ENCODE results near the gene DCP1B. TPM values are rescaled to one million over a fixed set of nuclear protein-coding genes. Genes with fewer than 3 reads are reported as not detected.

The DCP1B gene
- total and polyA plus RNA-seq, 2 of the 4 experiments (the other 2 are of a cell fraction), result 13.3 to 19.7 TPM

GRCh38 chr12:2009623-2010022 lies 5.4 kb upstream of the DCP1B start:
- Histone ChIP-seq H3K9me3 (ENCODE audit: control insufficient read depth, insufficient read depth, low read length) (no peaks in the 10 kb centered on the region), H4K8ac (ENCODE audit: low read depth in 2 of 2, low read length in 2 of 2) (peak overlapping the region; percentile 6 to 14; a peak in 1 of 4 replicates), H3K4ac (ENCODE audit: low read depth, low read length) (peak overlapping the region; percentile 33; the same call in 1 of the 2 replicates), H3K9me1 (ENCODE audit: insufficient read depth, low read length) (peaks cover 6% of the 10 kb centered on the region), H3K27me3 (ENCODE audit: control insufficient read depth, insufficient read depth, low read length) (no peaks in the 10 kb centered on the region), H2AK9ac (replicated peaks; ENCODE audit: low read depth, low read length, poor library complexity) (no peak overlapping the region), H3K79me1 (ENCODE audit: low read depth in 1 of 2, low read length in 2 of 2) (peaks cover 0 to 5% of the 10 kb centered on the region in 2 experiments; a peak in 1 of 4 replicates), H4K5ac (ENCODE audit: low read depth, low read length) (peak overlapping the region; percentile 25; the same call in 1 of the 2 replicates), H3K36me3 (ENCODE audit: control insufficient read depth, insufficient read depth, low read length) (no peaks in the 10 kb centered on the region), H2BK120ac (ENCODE audit: low read depth, low read length) (peak overlapping the region; percentile 20), H3K23ac (ENCODE audit: low read depth, low read length) (peak overlapping the region; percentile 29; the same call in 1 of the 2 replicates), H3K14ac (replicated peaks; ENCODE audit: low read depth, low read length) (peak overlapping the region; percentile 10; the same call in 1 of the 2 replicates), H4K91ac (ENCODE audit: insufficient read depth, low read depth, low read length) (0 out of 2 replicates have a peak overlapping the region, but pooled peaks have one; percentile 31), H3K4me2 (ENCODE audit: low read depth, low read length) (peak overlapping the region; percentile 17; the same call in 1 of the 2 replicates), H3K18ac (ENCODE audit: low read depth, low read length) (peak overlapping the region; percentile 80), H2AK5ac (ENCODE audit: low read depth, low read length) (no peak overlapping the region; the same call in 1 of the 2 replicates), H3K56ac (ENCODE audit: extremely low read depth, insufficient read depth, low read length) (no peak overlapping the region), H2BK15ac (ENCODE audit: low read depth, low read length) (peak overlapping the region; percentile 18; the same call in 2 of the 3 replicates), H3K9ac (ENCODE audit: low read depth, low read length) (peak overlapping the region; percentile 36; the same call in 1 of the 2 replicates), H3K27ac (ENCODE audit: insufficient read depth, low read length) (peak overlapping the region; percentile 40; the same call in 1 of the 2 replicates), H4K20me1 (ENCODE audit: insufficient read depth, low read length) (no peaks in the 10 kb centered on the region), H3K4me3 (ENCODE audit: insufficient read depth, low read depth, low read length) (no peak overlapping the region), H2AFZ (replicated peaks; ENCODE audit: low read length, poor library complexity) (no peak overlapping the region), H2BK20ac (ENCODE audit: low read depth, low read length) (peak overlapping the region; percentile 48; the same call in 1 of the 2 replicates), H2BK5ac (ENCODE audit: low read depth, low read length, poor library complexity, severe bottlenecking) (peak overlapping the region; percentile 78), H3K4me1 (ENCODE audit: control insufficient read depth, insufficient read depth, low read length) (peaks cover 16% of the 10 kb centered on the region)
- no TSS peak for BruUV-seq (replicated peaks)
- DNase-seq (no peak), ATAC-seq (ENCODE audit: low read depth) (0 out of 2 replicates have a peak, but pooled peaks have one; percentile 8)
- ChIA-PET CTCF (interaction anchor here (0.7 to 1.5 kb wide), 3 partner anchors 14 to 628 kb away, joined by 3 read pairs; no protein-coding TSS in a partner anchor), POLR2A (ENCODE audit: unreplicated experiment) (no interaction called here)
- in situ Hi-C loops (cut with MboI; ENCODE audit: low sequenced_read_pairs), result no loop called here
- no peak for TF ChIP-seq RAD21 (IDR thresholded peaks at IDR 0.05; ENCODE audit: low read length)
- TF ChIP-seq RFX5 (IDR thresholded peaks at IDR 0.05; ENCODE audit: low read depth, low read length), result no peak
- no peak for TF ChIP-seq RCOR1 (IDR thresholded peaks at IDR 0.05; ENCODE audit: insufficient replicate concordance, low read length)
- no peak; the same call in 1 of the 2 replicates for TF ChIP-seq CTCF (conservative IDR thresholded peaks at IDR 0.05; ENCODE audit: low read depth, low read length)
- TF ChIP-seq, protein P1, sequence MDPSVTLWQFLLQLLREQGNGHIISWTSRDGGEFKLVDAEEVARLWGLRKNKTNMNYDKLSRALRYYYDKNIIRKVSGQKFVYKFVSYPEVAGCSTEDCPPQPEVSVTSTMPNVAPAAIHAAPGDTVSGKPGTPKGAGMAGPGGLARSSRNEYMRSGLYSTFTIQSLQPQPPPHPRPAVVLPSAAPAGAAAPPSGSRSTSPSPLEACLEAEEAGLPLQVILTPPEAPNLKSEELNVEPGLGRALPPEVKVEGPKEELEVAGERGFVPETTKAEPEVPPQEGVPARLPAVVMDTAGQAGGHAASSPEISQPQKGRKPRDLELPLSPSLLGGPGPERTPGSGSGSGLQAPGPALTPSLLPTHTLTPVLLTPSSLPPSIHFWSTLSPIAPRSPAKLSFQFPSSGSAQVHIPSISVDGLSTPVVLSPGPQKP (IDR thresholded peaks at IDR 0.05; ENCODE audit: borderline replicate concordance, low read depth, low read length), result no peak
- no peak for TF ChIP-seq MXI1 (IDR thresholded peaks at IDR 0.05; ENCODE audit: borderline replicate concordance, low read depth, low read length)
- no peak for TF ChIP-seq MAZ (IDR thresholded peaks at IDR 0.05; ENCODE audit: borderline replicate concordance, low read depth, low read length)
- no peak for TF ChIP-seq CEBPB (IDR thresholded peaks at IDR 0.05; ENCODE audit: low read depth, low read length)
- TF ChIP-seq POLR2A (IDR thresholded peaks at IDR 0.05; ENCODE audit: low read depth, low read length), result no peak
- dilution Hi-C loops (cut with HindIII; ENCODE audit: low sequenced_read_pairs, unreplicated experiment), result no loop called here
- intact Hi-C loops (cut with micrococcal nuclease), result no loop called here
- no CpG with 5 or more reads among the region's 1 CpG for WGBS, 2 experiments (ENCODE audit: extremely low coverage in 2 of 2, insufficient read length in 1 of 2)
